HEK293 (cell line): ENCODE data around the gene SPTBN1.

Experiments
- CTCF ChIP-seq: fragments of 450-650 bp; formaldehyde crosslinking; IDR thresholded peaks from 2 replicates; pipeline ENCODE4 v1.5.1; 2016; ENCODE audit warnings: missing biosample characterization, missing genetic modification characterization
- HOXA7 ChIP-seq: sonication (generic); formaldehyde crosslinking; IDR thresholded peaks from 2 replicates; pipeline ENCODE4 v1.8.1; 2022; ENCODE audit warnings: missing genetic modification reagents, borderline replicate concordance
- HOXC10 ChIP-seq: sonication (generic); formaldehyde crosslinking; IDR thresholded peaks from 2 replicates; pipeline ENCODE4 v1.8.1; 2023; ENCODE audit warnings: mild to moderate bottlenecking, missing genetic modification reagents
- KLF1 ChIP-seq: fragments of 450-650 bp; formaldehyde crosslinking; IDR thresholded peaks from 2 replicates; pipeline ENCODE4 v1.5.1; 2016; ENCODE audit warnings: missing biosample characterization, missing genetic modification characterization
- SP7 ChIP-seq: fragments of 450-650 bp; formaldehyde crosslinking; IDR thresholded peaks from 2 replicates; pipeline ENCODE4 v1.5.1; 2016; ENCODE audit warnings: missing biosample characterization, missing genetic modification characterization
- ZBTB8A ChIP-seq: fragments of 450-650 bp; formaldehyde crosslinking; IDR thresholded peaks from 2 replicates; pipeline ENCODE4 v1.5.1; 2016; ENCODE audit warnings: missing biosample characterization, missing genetic modification characterization
- ZNF530 ChIP-seq: fragments of 450-650 bp; formaldehyde crosslinking; IDR thresholded peaks from 2 replicates; pipeline ENCODE4 v1.5.1; 2016; ENCODE audit warnings: low read depth, missing biosample characterization, missing genetic modification characterization
- ZNF830 ChIP-seq: fragments of 450-650 bp; IDR thresholded peaks from 2 replicates; pipeline ENCODE4 v1.5.0; 2018; ENCODE audit warnings: missing biosample characterization, missing genetic modification characterization, low read depth, mild to moderate bottlenecking, moderate library complexity

- TF ChIP-seq ZBTB8A, result no peak; the same call in 1 of the 2 replicates
- no peak for TF ChIP-seq HOXC10 (CRISPR knock-in tag)
- TF ChIP-seq CTCF (tag by site-specific recombination), result no peak
- no peak for TF ChIP-seq ZNF830 (tag by site-specific recombination)
- TF ChIP-seq HOXA7, result no peak
- TF ChIP-seq KLF1 (tag by site-specific recombination), result no peak
- no peak for TF ChIP-seq ZNF530 (tag by site-specific recombination)
- TF ChIP-seq SP7 (tag by site-specific recombination), result no peak
Observed at GRCh38 chr2:54560146-54560881, 104.2 kb downstream of the SPTBN1 start.
